ENCODE results near the gene TCEANC2.

GRCh38 chr1:54138994-54139393, 85.6 kb downstream of the TCEANC2 start:
- TF ChIP-seq CTCF (IDR thresholded peaks at IDR 0.05) (no peak), POLR2A (IDR thresholded peaks at IDR 0.05) (no peak)

Measured in transverse colon (tissue), 3 donors.